Uterus (tissue), 4 donors: Measurements from ENCODE around the gene VWA8. TPM values are rescaled to one million over a fixed set of nuclear protein-coding genes. Genes with fewer than 3 reads are reported as not detected.

Source experiments
- DNase-seq, 2 donors: peaks; one replicate each; pipeline ENCODE4 v3.0.0-alpha.2; 2019 to 2020
- H3K27ac ChIP-seq, 2 donors: fragments of 200-600 bp; sonication (generic); 1 replicate in 1 of 2; 2 replicates in 1 of 2; pipeline ENCODE4 v1.5.1; 2016 to 2018
- H3K27me3 ChIP-seq, 2 donors: fragments of 200-600 bp; sonication (generic); one replicate each; pipeline ENCODE4 v1.5.1; 2018 to 2019; ENCODE audit warnings: control low read depth in 1 of 2
- H3K36me3 ChIP-seq, 2 donors: fragments of 200-600 bp; sonication (generic); one replicate each; pipeline ENCODE4 v1.5.1; 2019; ENCODE audit warnings: control low read depth in 1 of 2
- H3K4me1 ChIP-seq, 2 donors: fragments of 200-600 bp; sonication (generic); one replicate each; pipeline ENCODE4 v1.5.1; 2018 to 2019; ENCODE audit warnings: control low read depth in 1 of 2
- H3K4me3 ChIP-seq, 2 donors: fragments of 200-600 bp; sonication (generic); 1 replicate in 1 of 2; 2 replicates in 1 of 2; pipeline ENCODE4 v1.5.1; 2018 to 2019; ENCODE audit warnings: mild to moderate bottlenecking in 1 of 2
- H3K9me3 ChIP-seq, 2 donors: fragments of 200-600 bp; sonication (generic); one replicate each; pipeline ENCODE4 v1.5.1; 2019; ENCODE audit warnings: control low read depth in 1 of 2
- POLR2A ChIP-seq, 2 donors: fragments of 450-650 bp; IDR thresholded peaks; one replicate each; pipeline ENCODE4 v1.6.1; 2016; ENCODE audit warnings: antibody characterized with exemption in 2 of 2, mild to moderate bottlenecking in 1 of 2, moderate library complexity in 1 of 2
- intact Hi-C: fragments of 100-400 bp; cut with DNase I; formaldehyde crosslinking; loops from one replicate; pipeline ENCODE4 v1.15.1; 2023; ENCODE audit warnings: low total_unique reads
- total RNA-seq, 4 donors: library from RNA; depleted of rRNA in 3 of 4; stranded (reverse); fragments of >200 nt in 3 of 4; gene quantifications; one replicate each; pipeline versions ENCODE4 v1.1.0 to v1.2.4, GENCODE V29; 2014 to 2023
- TF ChIP-seq, protein P1 (sequence below), 4 experiments: fragments of 200-600 bp in 2 of 4; fragments of 450-650 bp in 2 of 4; sonication (generic) in 2 of 4; IDR thresholded peaks; one replicate each; pipeline ENCODE4 v1.5.1; 2016 to 2019; ENCODE audit warnings: antibody characterized with exemption in 4 of 4, mild to moderate bottlenecking in 2 of 4, moderate library complexity in 1 of 4
- donor health status: DM: yes; HTN: yes; CAD: no.

Gene VWA8
- total RNA-seq, 4 donors from 2014 or later = 25.6 to 59.7 (median 37.5) TPM

DNA sequence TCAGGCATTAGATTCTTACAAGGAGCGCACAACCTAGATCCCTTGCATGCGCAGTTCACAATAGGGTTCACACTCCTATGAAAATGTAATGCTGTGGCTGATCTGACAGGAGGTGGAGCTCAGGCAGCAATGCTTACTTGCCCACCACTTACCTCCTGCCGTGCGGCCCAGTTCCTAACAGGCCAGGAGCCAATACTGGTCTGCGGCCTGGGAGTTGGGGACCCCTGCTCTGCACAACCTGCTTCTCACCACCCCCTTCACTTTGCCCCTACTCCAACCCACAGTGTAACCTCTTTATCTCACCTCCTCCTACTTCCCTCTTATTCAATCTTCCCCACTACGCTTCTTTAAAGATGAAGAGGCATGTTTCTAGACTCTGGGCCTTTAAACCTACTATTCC lies 263.3 kb downstream of the VWA8 start:
- Histone ChIP-seq H3K27me3 (no peaks in the 10 kb centered on the region), H3K36me3 (no peaks in the 10 kb centered on the region), H3K27ac (peak overlapping the region in 1 of 2 donors; percentile 5), H3K9me3 (no peaks in the 10 kb centered on the region), H3K4me1 (peaks cover 0 to 14% of the 10 kb centered on the region in 2 donors), H3K4me3 (no peak overlapping the region)
- intact Hi-C loops = no loop called here
- no peak for DNase-seq
- TF ChIP-seq, protein P1, sequence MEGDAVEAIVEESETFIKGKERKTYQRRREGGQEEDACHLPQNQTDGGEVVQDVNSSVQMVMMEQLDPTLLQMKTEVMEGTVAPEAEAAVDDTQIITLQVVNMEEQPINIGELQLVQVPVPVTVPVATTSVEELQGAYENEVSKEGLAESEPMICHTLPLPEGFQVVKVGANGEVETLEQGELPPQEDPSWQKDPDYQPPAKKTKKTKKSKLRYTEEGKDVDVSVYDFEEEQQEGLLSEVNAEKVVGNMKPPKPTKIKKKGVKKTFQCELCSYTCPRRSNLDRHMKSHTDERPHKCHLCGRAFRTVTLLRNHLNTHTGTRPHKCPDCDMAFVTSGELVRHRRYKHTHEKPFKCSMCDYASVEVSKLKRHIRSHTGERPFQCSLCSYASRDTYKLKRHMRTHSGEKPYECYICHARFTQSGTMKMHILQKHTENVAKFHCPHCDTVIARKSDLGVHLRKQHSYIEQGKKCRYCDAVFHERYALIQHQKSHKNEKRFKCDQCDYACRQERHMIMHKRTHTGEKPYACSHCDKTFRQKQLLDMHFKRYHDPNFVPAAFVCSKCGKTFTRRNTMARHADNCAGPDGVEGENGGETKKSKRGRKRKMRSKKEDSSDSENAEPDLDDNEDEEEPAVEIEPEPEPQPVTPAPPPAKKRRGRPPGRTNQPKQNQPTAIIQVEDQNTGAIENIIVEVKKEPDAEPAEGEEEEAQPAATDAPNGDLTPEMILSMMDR (IDR thresholded peaks at IDR 0.05) = no peak
- TF ChIP-seq POLR2A (IDR thresholded peaks at IDR 0.05) = no peak

DNA sequence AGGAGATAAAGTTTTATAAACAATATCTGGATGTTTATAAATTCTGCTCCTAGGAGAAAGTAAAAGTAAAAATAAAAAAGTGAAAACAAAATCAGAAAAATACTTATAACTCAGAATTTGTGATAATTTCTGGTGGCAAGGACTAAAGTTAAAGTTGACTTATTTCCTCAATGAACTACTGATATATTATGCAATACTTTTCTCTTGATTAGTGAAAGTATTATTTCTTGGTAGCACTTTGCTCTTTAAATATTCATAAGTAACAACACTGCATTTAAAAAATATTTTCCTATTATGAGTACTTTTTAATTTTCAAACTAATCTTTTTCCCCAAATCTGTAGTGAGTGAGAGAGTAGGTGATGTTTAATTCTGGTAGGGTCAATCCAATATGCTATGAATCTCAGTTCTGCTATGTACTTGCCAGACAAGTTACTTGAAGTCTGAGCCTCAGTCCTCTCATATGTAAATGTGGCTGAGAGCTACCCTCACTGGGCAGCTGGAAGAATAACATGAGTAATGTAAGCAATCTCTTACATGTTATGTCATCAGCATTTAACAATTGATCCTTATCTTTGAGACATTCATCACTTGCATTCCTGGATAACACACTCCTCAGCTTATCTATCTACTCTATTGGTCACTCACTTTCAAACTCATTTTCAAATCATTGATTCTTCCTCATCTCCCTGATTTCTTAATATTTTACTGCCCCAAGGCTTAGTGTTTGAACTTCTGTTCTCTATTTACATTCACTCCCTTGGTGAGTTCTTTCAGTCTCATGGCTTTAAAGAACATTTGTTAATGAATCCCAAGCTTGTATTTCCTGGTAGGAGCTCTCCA lies 264.5 kb downstream of the VWA8 start:
- TF ChIP-seq POLR2A (IDR thresholded peaks at IDR 0.05) = no peak
- TF ChIP-seq, protein P1 (IDR thresholded peaks at IDR 0.05) = no peak
- no peaks in the 10 kb centered on the region for H3K36me3 ChIP-seq
- DNase-seq = no peak
- H3K4me3 ChIP-seq = no peak overlapping the region
- peak overlapping the region; percentile 62 to 77 for H3K27ac ChIP-seq
- intact Hi-C loops = no loop called here
- peaks cover 0 to 14% of the 10 kb centered on the region in 2 donors for H3K4me1 ChIP-seq
- no peaks in the 10 kb centered on the region for H3K9me3 ChIP-seq
- no peaks in the 10 kb centered on the region for H3K27me3 ChIP-seq

- H3K4me3 ChIP-seq = no peak overlapping the region
- DNase-seq = peak; percentile 62 to 76
- peak overlapping the region; percentile 62 to 77 for H3K27ac ChIP-seq
- H3K36me3 ChIP-seq = no peaks in the 10 kb centered on the region
- H3K4me1 ChIP-seq = peaks cover 0 to 7% of the 10 kb centered on the region in 2 donors
- TF ChIP-seq POLR2A (IDR thresholded peaks at IDR 0.05) = no peak
- TF ChIP-seq, protein P1 (IDR thresholded peaks at IDR 0.05) = no peak
- no peaks in the 10 kb centered on the region for H3K9me3 ChIP-seq
- no peaks in the 10 kb centered on the region for H3K27me3 ChIP-seq
- intact Hi-C loops = no loop called here
These were observed 266.2 kb downstream of the VWA8 start for GRCh38 chr13:41694545-41695301.

DNA sequence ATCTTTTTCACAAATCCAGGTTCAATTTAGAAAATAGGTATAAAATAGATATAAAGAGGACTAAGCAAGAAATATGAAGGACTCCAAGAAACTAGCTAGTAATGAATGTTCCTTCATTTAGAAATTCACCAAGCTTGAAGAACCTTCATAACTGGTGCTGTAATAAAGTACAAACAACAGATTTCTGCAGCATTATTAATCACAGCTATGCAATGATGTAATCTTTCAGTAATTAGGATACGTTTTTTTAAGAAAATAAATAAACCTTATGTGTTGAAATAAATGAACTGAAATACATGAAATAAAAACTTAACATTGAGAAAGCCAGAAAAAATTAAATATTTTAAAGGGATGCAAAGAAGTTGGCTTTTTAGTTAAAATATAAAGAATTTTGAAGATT lies 267.5 kb downstream of the VWA8 start:
- Histone ChIP-seq H3K4me3 (no peak overlapping the region), H3K27me3 (no peaks in the 10 kb centered on the region), H3K27ac (no peak overlapping the region), H3K36me3 (no peaks in the 10 kb centered on the region), H3K9me3 (no peaks in the 10 kb centered on the region), H3K4me1 (peaks cover 0 to 7% of the 10 kb centered on the region in 2 donors)
- TF ChIP-seq POLR2A (IDR thresholded peaks at IDR 0.05) = no peak
- TF ChIP-seq, protein P1 (IDR thresholded peaks at IDR 0.05) = no peak
- intact Hi-C loops = no loop called here
- no peak for DNase-seq

GRCh38 chr13:41691274-41691673 lies 269.6 kb downstream of the VWA8 start:
- intact Hi-C loops = no loop called here
- no peak for DNase-seq
- H3K27ac ChIP-seq = no peak overlapping the region
- H3K36me3 ChIP-seq = no peaks in the 10 kb centered on the region
- peaks cover 0 to 7% of the 10 kb centered on the region in 2 donors for H3K4me1 ChIP-seq
- H3K9me3 ChIP-seq = no peaks in the 10 kb centered on the region
- TF ChIP-seq, protein P1 (IDR thresholded peaks at IDR 0.05) = no peak
- TF ChIP-seq POLR2A (IDR thresholded peaks at IDR 0.05) = no peak
- H3K27me3 ChIP-seq = no peaks in the 10 kb centered on the region
- no peak overlapping the region for H3K4me3 ChIP-seq
